C4-2B (cell line): Measurements from ENCODE around the gene ZNF701.
"Not testable (repeated sequence)": the region's sequence is repeated elsewhere in the genome, so short reads cannot be mapped to it uniquely, and the experiment has no call there.

Experiments
- H3K27ac ChIP-seq: fragments of 450-650 bp; 2 replicates; pipeline ENCODE4 v1.5.1; 2017
- CTCF ChIP-seq: fragments of 450-650 bp; conservative IDR thresholded peaks from 2 replicates; pipeline ENCODE4 v1.5.1; 2017; ENCODE audit warnings: mild to moderate bottlenecking
- ZFX ChIP-seq: fragments of 450-650 bp; IDR thresholded peaks from 2 replicates; pipeline ENCODE4 v1.6.1; 2017

The ZNF701 gene

GRCh38 chr19:52533901-52534300 is 36.2 kb upstream of the ZNF701 start:
- no peak overlapping the region for H3K27ac ChIP-seq
- TF ChIP-seq CTCF (no peak), ZFX (no peak)

GRCh38 chr19:52535385-52535770 is 34.7 kb upstream of the ZNF701 start:
- H3K27ac ChIP-seq, result not testable (repeated sequence)

GRCh38 chr19:52535771-52536447 is 34.2 kb upstream of the ZNF701 start:
- H3K27ac ChIP-seq, result no peak overlapping the region
- no peak for TF ChIP-seq ZFX

GRCh38 chr19:52536448-52536800 is 33.7 kb upstream of the ZNF701 start:
- TF ChIP-seq CTCF (no peak), ZFX (no peak)

GRCh38 chr19:52538815-52539214 is 31.3 kb upstream of the ZNF701 start:
- H3K27ac ChIP-seq, result not testable (repeated sequence)

More at GRCh38 chr19:52536448-52536800, 33.7 kb upstream of the ZNF701 start:
- no peak overlapping the region for H3K27ac ChIP-seq

- not testable (repeated sequence) for H3K27ac ChIP-seq
Observed at GRCh38 chr19:52541176-52541575, 28.9 kb upstream of the ZNF701 start.

- TF ChIP-seq CTCF, result no peak
- TF ChIP-seq ZFX, result no peak
- no peak overlapping the region for H3K27ac ChIP-seq
Observed at GRCh38 chr19:52541608-52542007, 28.5 kb upstream of the ZNF701 start.

GRCh38 chr19:52542541-52542940 is 27.5 kb upstream of the ZNF701 start:
- not testable (repeated sequence) for H3K27ac ChIP-seq

- H3K27ac ChIP-seq, result no peak overlapping the region
- no peak for TF ChIP-seq ZFX
Observed at GRCh38 chr19:52542984-52543664, 27.0 kb upstream of the ZNF701 start.

- H3K27ac ChIP-seq, result no peak overlapping the region
- TF ChIP-seq ZFX (no peak), CTCF (no peak)
Observed at GRCh38 chr19:52554216-52554971, 15.7 kb upstream of the ZNF701 start.
